NCI-H146 treated with DMSO at 0.1 percent for 48 hours (cell line): ENCODE measurements around the gene SIK2.

Experiments
- DNase-seq: peaks from one replicate; lab custom pipeline; 2025; ENCODE audit not compliant: unreplicated experiment; lab: John Stamatoyannopoulos, UW

The SIK2 gene

GRCh38 chr11:111581341-111581740 is 20.9 kb upstream of the SIK2 start:
- DNase-seq: no peak

GRCh38 chr11:111582163-111582562 is 20.1 kb upstream of the SIK2 start:
- DNase-seq: no peak

- no peak for DNase-seq
These were observed 19.4 kb upstream of the SIK2 start for GRCh38 chr11:111582881-111583280.

- DNase-seq: no peak
These were observed 16.9 kb upstream of the SIK2 start for GRCh38 chr11:111585371-111585770.

- peak; percentile 19 for DNase-seq
These were observed 15.8 kb upstream of the SIK2 start for GRCh38 chr11:111586388-111586831.

- no peak for DNase-seq
These were observed 13.1 kb upstream of the SIK2 start for GRCh38 chr11:111589114-111589513.

- DNase-seq: no peak
These were observed 12.3 kb upstream of the SIK2 start for GRCh38 chr11:111589886-111590499.

- DNase-seq: no peak
These were observed 10.9 kb upstream of the SIK2 start for GRCh38 chr11:111591187-111591960.

- no peak for DNase-seq
These were observed 9.8 kb upstream of the SIK2 start for GRCh38 chr11:111592491-111592890.

GRCh38 chr11:111596319-111596718 is 5.9 kb upstream of the SIK2 start:
- DNase-seq: no peak

- DNase-seq: no peak
These were observed 4.1 kb upstream of the SIK2 start for GRCh38 chr11:111598148-111598547.

GRCh38 chr11:111598559-111598958 is 3.7 kb upstream of the SIK2 start:
- no peak for DNase-seq

- DNase-seq: no peak
These were observed 642 bp upstream of the SIK2 start for GRCh38 chr11:111601636-111601978.

- peak; percentile 57 for DNase-seq
These were observed 789 bp downstream of the SIK2 start for GRCh38 chr11:111602865-111603610.

- no peak for DNase-seq
These were observed 1.4 kb downstream of the SIK2 start for GRCh38 chr11:111603611-111604130.

- peak; percentile 60 for DNase-seq
These were observed 2.3 kb downstream of the SIK2 start for GRCh38 chr11:111604392-111605009.

- no peak for DNase-seq
These were observed 3.4 kb downstream of the SIK2 start for GRCh38 chr11:111605681-111606080.

- DNase-seq: no peak
These were observed 4.7 kb downstream of the SIK2 start for GRCh38 chr11:111606986-111607385.

- no peak for DNase-seq
These were observed 5.5 kb downstream of the SIK2 start for GRCh38 chr11:111607751-111608150.

GRCh38 chr11:111612224-111612623 is 10.0 kb downstream of the SIK2 start:
- DNase-seq: no peak

- DNase-seq: no peak
These were observed 15.0 kb downstream of the SIK2 start for GRCh38 chr11:111617286-111617685.
